Measurements from ENCODE around the gene CHM.

Gene CHM

GRCh38 chrX:85903692-85904471 lies 143.5 kb downstream of the CHM start:
- DNase-seq = no peak

GRCh38 chrX:85897362-85898126 lies 149.8 kb downstream of the CHM start:
- DNase-seq = no peak

- peak; percentile 74 for DNase-seq
Measured at GRCh38 chrX:85882601-85883000, 164.8 kb downstream of the CHM start.

GRCh38 chrX:85870585-85870984 lies 176.8 kb downstream of the CHM start:
- DNase-seq = no peak

- DNase-seq = no peak
Measured at GRCh38 chrX:85865324-85865723, 182.0 kb downstream of the CHM start.

- no peak for DNase-seq
Measured at GRCh38 chrX:85859426-85859825, 187.9 kb downstream of the CHM start.

- DNase-seq = peak; percentile 0
Measured at GRCh38 chrX:85851418-85851817, 195.9 kb downstream of the CHM start.

GRCh38 chrX:85836868-85837267 lies 210.5 kb downstream of the CHM start:
- DNase-seq = no peak

GRCh38 chrX:85828771-85829170 lies 218.6 kb downstream of the CHM start:
- no peak for DNase-seq

GRCh38 chrX:85815203-85815751 lies 232.1 kb downstream of the CHM start:
- no peak for DNase-seq

Measured in inflammatory macrophage treated with lipopolysaccharide for 4 hours (primary cell).